ENCODE data around the gene MED22. TPM values are rescaled to one million over a fixed set of nuclear protein-coding genes. Genes with fewer than 3 reads are reported as not detected.

MED22 gene
- total RNA-seq, 2 donors from 2014 or later = 16.5 to 21.3 TPM

GRCh38 chr9:133315997-133316396, 31.9 kb downstream of the MED22 start:
- Histone ChIP-seq H3K27me3 (no peaks in the 10 kb centered on the region), H3K4me3 (no peak overlapping the region), H3K27ac (no peak overlapping the region), H3K4me1 (no peaks in the 10 kb centered on the region), H3K9ac (ENCODE audit: low read depth in 2 of 2, low read length in 2 of 2) (no peak overlapping the region), H3K9me3 (no peaks in the 10 kb centered on the region), H3K36me3 (no peaks in the 10 kb centered on the region)
- intact Hi-C loops (cut with DNase I) = no loop called here
- no peak for TF ChIP-seq CTCF (IDR thresholded peaks at IDR 0.05)
- DNase-seq = no peak

- no peak overlapping the region for H3K9ac ChIP-seq (ENCODE audit: low read depth in 2 of 2, low read length in 2 of 2)
- TF ChIP-seq CTCF (IDR thresholded peaks at IDR 0.05) = no peak
- H3K27ac ChIP-seq = no peak overlapping the region
- intact Hi-C loops (cut with DNase I) = no loop called here
- no peak for DNase-seq
- no peaks in the 10 kb centered on the region for H3K4me1 ChIP-seq
- H3K4me3 ChIP-seq = no peak overlapping the region
- H3K9me3 ChIP-seq = no peaks in the 10 kb centered on the region
- H3K27me3 ChIP-seq = no peaks in the 10 kb centered on the region
- H3K36me3 ChIP-seq = no peaks in the 10 kb centered on the region
Observed at GRCh38 chr9:133309608-133310007, 38.3 kb downstream of the MED22 start.

GRCh38 chr9:133307301-133307700, 40.6 kb downstream of the MED22 start:
- Histone ChIP-seq H3K9ac (ENCODE audit: low read depth in 2 of 2, low read length in 2 of 2) (no peak overlapping the region), H3K27ac (no peak overlapping the region), H3K27me3 (no peaks in the 10 kb centered on the region), H3K4me3 (no peak overlapping the region), H3K36me3 (no peaks in the 10 kb centered on the region), H3K4me1 (no peaks in the 10 kb centered on the region), H3K9me3 (no peaks in the 10 kb centered on the region)
- no peak for DNase-seq
- intact Hi-C loops (cut with DNase I) = no loop called here
- no peak for TF ChIP-seq CTCF (IDR thresholded peaks at IDR 0.05)

GRCh38 chr9:133306242-133307204, 41.4 kb downstream of the MED22 start:
- H3K9ac ChIP-seq (ENCODE audit: low read depth in 2 of 2, low read length in 2 of 2) = no peak overlapping the region
- intact Hi-C loops (cut with DNase I) = no loop called here

GRCh38 chr9:133305731-133306130, 42.2 kb downstream of the MED22 start:
- H3K27me3 ChIP-seq = no peaks in the 10 kb centered on the region
- H3K36me3 ChIP-seq = no peaks in the 10 kb centered on the region
- no peaks in the 10 kb centered on the region for H3K9me3 ChIP-seq
- H3K4me1 ChIP-seq = no peaks in the 10 kb centered on the region
- TF ChIP-seq CTCF (IDR thresholded peaks at IDR 0.05) = no peak
- no peak for DNase-seq
- H3K9ac ChIP-seq (ENCODE audit: low read depth in 2 of 2, low read length in 2 of 2) = no peak overlapping the region
- H3K4me3 ChIP-seq = no peak overlapping the region
- intact Hi-C loops (cut with DNase I) = no loop called here
- H3K27ac ChIP-seq = no peak overlapping the region

More at GRCh38 chr9:133306242-133307204, 41.4 kb downstream of the MED22 start:
- H3K27me3 ChIP-seq = no peaks in the 10 kb centered on the region
- no peaks in the 10 kb centered on the region for H3K4me1 ChIP-seq
- no peak overlapping the region for H3K27ac ChIP-seq
- TF ChIP-seq CTCF (IDR thresholded peaks at IDR 0.05) = no peak
- no peaks in the 10 kb centered on the region for H3K36me3 ChIP-seq
- no peak for DNase-seq
- no peak overlapping the region for H3K4me3 ChIP-seq
- H3K9me3 ChIP-seq = no peaks in the 10 kb centered on the region
